Measurements from ENCODE around the gene ISOC2.
"Not testable (repeated sequence)": the region's sequence is repeated elsewhere in the genome, so short reads cannot be mapped to it uniquely, and the experiment has no call there.

Gene ISOC2, protein sequence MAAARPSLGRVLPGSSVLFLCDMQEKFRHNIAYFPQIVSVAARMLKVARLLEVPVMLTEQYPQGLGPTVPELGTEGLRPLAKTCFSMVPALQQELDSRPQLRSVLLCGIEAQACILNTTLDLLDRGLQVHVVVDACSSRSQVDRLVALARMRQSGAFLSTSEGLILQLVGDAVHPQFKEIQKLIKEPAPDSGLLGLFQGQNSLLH

DNA sequence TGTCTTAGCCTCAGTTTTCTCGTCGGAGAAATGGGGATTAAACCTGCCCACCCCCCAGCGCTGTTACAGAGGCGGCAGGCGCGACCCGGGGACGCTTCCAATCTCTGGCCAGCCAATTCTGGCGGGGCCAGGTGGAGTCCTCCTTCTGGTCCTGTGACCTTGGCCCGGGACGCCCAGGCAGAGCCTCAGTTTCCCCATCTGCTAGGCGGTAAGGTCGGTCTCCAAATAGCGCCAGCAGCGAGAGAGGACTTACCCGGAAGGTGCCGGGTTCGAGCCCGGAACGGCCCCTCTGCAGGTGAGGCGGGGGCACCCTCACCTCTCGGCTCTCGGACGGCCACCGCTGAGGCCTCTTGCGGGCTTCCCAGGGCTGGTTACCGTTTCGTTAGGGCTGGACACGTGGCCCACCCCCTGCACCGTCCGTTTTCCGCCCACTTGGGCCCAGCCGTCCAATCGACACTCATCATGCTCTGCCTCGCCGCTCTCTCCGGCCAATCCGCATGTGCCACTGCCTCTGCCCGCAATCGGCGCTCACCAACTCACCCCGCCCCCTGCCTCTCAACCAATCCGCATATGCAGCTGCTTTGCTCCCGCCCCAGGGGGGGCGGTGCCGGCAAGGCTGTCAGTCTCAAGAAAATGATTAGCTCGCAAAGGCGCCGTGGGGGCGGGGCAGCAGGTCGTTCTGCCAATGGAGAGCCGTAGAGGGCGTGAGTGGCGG lies at the start of gene ISOC2:
TSS of gene ISOC2 (minus strand) at position 384 of the 715 bp plus-strand sequence. CDS start 5,156 bp downstream, outside the sequence.
- DNase-seq = peak; percentile 80 to 93

DNA sequence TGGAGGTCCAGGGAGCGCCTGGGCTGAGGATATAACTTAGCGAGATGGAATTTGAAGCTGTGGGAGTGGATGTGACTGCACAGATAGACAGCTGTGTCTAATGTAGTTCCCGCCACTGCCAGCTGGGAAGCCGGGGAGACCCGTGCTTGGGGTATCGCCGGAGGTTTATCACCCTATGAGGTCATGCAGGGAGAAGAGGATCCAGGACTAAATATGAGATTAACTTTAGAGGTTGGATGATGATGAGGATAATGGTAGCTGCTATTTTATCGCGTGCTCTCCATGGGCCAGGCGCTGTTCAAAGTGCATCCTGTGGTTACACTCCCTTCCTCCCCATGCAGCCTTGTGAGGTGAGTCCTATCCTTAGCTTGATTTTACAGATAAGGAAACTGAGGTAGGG lies 46.7 kb upstream of the ISOC2 start:
- DNase-seq = no peak

DNA sequence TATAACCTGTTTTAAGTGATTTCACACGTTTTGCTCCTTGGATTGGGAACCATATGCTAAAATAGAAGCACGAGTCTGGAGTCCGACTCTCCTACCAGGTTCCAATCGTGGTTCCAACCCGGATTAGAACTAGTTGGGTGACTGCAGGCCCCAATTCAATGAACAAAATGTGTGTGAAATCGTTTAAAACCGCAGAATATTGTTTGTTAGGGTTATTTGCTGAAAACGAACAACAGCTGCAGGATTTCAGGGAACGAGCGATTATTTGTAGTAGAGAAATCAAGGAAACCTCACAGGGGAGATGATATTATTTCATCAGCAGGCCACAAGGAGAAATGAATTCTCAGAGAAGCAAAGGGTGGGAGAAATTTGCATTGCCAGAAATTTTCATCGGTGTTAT lies 43.5 kb upstream of the ISOC2 start:
- DNase-seq = no peak

DNA sequence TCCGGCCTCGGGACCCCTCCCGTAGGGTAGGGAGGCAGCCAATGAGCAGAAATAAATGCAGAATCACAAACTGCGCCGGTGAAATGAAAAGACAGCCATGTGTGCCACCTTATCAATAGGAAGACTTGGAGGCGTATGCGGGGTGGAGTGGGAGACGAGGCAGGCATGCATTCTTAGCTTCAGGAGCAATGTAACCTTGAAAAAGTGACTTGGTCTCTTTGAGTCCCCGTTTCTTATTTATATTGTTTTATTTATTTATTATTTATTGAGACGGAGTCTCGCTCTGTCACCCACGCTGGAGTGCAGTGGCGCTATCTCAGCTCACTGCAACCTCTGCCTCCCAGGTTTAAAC lies 42.8 kb upstream of the ISOC2 start:
- no peak for DNase-seq

DNA sequence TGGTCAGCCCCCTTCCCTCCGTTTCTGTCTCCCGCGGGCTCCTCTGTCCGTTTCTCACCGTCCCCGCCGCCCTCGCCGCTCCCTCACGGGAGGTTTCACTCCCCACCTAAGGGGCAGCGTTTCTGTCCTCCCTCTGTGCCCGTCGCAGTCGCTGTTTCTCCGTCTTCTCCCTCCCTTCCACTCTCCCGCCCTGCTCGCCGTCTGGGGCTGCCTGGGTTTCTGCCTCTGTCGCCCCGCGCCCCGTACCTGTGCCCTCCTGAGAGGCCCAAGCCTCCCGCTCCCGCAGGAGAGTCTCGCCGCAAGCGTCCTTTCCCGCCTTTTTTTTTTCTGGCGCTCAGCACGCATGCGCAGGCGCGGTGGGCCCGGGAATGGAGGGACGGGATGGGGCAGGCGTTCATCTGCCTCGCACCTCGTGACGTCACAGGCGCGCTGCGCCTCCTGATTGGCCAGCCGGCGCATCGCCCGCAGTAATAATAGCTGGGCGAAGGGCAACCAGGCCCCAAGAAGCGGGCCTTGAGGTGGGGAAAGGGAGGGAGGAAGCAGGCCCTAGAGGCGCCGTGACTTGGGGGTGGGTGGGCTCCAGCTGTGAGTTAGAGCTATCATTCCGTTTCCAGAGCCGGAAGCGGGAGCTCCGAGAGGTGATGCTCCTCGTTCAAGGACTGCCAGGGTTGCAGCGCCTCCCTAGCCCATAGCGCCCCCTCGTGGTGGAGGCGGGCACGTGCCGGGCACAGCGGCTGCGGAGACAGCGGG lies 42.2 kb upstream of the ISOC2 start:
- DNase-seq = peak; percentile 88 to 92

DNA sequence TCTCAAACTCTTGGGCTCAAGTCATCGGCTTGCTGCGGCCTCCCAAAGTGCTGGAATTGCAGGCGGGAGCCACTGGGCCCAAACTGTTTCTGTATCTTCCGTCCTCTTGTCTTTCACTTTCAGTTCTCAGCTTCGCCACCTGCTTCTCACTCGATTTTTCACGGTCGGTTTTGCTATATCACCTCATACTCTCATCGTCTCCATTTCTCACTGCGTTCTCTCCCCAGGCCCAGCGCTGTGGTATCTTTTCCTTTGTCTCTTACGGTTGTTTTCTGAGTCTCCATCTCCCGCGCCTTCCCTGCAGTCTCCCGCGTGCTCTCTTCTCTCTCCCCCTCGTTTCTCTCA lies 41.7 kb upstream of the ISOC2 start:
- DNase-seq = no peak

DNA sequence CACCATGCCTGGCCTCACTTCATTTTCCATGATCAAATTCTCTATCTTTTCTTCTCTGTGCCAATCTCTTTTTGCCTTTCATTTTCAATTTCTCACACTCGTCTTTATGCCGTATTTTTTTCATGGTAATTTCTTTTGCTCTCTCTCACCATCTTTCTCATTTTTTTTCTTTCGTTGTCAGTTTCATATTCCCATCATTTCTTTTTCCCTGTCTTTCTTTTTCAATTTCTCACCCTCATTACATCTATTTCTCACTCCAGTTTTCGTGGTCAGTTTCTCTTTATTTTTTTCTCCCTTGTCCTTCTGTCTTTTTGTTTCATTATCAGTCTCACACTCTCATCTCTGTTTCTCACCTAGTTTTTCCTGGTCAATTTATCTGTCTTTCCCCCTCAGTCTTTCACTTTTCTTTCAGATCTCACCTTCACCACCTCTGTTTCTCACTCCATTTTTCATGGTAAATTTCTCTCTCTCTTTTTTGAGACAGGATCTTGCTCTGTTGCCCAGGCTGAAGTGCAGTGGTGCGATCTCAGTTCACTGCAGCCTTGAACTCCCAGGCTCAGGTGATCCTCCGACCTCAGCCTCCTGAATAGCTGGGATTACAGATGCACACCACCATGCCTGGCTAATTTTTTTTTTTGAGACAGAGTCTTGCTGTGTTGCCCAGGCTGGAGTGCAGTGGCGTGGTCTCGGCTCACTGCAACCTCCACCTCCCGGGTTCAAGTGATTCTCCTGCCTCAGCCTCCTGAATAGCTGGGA lies 40.9 kb upstream of the ISOC2 start:
- no peak for DNase-seq

DNA sequence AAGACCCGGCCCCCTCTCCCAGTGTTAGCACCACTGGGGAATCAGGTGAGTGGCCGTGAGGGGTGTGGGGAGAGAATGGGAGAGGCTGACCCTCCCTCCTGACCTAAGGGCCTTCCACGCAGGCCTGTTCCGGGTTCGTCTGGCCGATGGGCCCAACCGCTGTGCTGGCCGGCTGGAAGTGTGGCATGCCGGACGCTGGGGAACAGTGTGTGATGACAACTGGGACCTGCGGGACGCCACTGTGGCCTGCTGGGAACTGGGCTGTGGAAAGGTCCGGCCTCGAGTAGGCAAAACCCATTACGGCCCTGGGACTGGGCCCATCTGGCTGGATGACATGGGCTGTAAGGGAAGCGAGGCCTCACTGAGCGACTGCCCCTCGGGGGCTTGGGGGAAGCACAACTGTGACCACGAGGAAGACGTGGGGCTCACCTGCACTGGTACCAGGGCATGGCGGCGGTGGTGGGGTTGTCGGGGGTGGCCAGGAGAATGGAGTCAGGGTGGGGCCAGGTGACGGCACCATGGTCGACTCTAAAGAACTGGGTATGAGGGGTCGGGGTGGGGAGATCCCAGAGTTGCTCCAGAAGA lies 39.0 kb upstream of the ISOC2 start:
- DNase-seq = no peak

DNA sequence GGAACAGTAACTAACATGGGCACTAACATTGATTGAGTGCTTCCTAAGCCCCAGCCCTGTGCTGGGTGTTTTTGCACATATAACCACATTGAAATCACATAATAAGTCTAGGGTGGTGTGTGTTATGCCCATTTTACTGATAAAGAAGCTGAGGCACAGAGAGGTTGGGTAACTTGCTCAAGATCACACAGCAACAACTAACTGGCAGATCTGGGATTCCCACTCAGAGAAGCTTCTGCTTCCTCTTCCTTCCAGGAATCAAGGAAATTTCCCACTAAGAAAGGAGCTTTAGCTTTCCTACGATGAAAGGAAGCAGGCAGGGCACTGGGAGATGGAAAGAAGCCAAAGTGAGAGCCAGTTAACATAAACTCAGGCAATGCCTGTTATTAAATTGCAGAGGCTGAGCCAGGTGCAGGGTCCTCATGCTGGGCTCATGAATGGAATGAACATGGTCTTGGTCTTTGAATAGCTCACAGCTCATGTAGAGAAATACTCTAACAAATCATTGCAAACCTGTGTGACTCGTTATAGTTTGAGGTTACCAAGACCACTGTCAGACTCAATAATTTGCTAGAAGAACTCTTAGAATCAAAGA lies 36.9 kb upstream of the ISOC2 start:
- no peak for DNase-seq

DNA sequence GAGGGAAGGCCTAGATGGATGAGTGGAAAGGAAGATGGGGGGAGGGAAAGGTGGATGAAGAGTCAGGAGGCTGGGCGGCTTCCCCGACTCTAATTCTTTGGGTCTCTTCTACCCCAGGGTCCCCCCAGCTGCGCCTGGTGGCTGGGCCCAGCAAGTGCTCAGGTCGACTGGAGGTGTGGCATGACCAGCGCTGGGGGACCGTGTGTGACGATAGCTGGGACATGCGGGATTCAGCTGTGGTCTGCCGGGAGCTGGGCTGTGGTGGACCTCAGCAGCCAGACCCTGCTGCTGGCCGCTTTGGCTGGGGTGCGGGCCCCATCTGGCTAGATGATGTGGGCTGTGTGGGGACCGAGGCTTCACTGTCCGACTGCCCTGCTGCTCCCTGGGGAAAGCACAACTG lies 36.3 kb upstream of the ISOC2 start:
- DNase-seq = no peak

DNA sequence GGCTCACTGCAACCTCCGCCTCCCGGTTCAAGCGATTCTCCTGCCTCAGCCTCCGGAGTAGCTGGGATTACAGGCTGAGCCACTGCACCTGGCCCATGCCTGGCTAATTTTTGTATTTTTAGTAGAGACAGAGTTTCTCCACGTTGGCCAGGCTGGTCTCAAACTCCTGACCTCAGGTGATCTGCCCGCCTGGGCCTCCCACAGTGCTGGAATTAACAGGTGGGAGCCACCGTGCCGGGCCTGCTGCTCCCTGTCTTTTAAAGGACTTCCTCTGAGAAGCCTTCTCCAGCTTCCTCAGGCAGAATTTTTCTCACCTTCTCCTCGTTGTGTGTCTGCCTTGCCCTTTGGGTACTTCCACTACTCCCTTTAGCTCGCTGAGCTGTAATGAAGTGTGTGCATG lies 35.4 kb upstream of the ISOC2 start:
- DNase-seq = not testable (repeated sequence)

DNA sequence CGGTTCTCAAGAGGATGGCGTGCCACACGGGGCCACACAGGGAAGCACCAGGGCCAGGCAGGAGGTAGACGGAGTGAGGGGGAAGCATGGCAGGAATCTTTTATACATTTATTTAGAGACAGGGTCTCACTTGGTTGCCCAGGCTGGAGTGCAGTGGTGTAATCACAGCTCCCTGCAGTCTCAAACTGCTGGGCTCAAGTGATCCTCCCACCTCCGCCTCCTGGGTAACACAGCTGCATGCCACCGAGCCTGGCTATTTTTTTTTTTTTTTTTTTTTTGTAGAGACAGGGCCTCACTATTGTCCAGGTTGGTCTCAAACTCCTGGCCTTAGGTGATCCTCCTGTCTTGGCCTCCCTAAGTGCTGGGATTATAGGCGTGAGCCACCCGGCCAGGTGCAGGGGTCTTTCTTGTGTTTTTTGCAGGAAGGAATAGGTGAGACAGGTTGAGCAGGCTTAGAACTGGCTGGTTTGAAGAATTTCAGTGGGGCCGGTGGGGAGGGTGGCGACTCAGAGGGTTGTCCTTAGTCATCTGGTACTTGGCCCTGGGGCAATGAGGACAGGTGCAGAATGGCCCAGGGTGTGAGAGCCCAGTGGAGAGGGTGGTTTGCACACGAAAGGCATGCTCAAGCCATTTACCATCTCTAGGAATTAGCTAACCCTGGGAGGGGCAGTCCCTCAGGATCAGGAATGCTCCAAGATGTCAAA lies 34.4 kb upstream of the ISOC2 start:
- DNase-seq = no peak

DNA sequence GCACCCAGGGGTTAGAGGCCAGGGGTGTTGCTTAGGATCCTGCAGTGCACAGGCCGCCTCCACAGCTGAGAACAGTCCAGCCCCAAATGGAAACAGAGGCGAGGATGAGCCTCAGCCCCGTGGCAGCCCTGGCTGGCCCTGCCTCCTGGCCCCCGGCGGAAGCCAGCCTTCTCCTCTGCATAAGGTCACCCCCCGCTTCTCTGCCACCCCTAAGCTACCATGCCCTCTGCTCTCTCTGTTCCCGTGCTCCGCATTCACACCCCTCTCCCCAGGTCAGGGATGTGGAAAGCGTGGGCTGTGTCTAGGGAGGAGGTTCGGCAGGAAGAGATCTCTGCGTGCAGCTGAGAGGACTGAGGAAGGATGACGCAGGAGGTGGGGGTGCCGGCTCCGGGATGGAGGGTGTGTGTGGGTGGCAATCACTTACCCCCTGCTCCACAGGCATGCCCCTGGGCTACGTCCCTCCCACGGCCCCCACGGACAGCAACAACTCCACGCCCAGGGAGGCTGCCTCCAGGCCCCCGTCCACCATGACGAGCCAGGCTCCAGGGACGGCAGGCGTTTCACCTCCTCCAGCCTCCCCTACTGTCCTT lies 32.8 kb upstream of the ISOC2 start:
- DNase-seq = no peak

DNA sequence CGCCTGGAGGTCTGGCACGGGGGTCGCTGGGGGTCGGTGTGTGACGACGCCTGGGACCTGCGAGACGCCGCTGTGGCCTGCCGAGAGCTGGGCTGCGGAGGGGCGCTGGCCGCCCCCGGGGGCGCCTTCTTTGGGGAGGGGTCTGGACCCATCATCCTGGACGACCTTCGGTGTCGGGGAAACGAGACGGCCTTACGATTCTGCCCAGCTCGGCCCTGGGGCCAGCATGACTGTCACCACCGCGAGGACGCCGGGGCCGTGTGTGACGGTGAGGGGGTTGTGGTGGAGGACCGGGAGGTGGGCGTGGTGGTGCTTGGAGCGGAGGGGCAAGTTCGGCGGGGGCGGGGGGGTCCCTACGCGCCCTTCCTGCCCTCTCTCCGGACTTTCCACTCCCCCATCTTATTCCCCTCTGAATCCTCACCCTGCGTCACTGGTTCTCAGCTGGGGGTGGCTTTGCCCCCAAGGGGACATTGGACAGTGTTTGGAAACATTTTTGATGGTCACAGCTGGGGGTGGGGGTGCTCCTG lies 32.3 kb upstream of the ISOC2 start:
- DNase-seq = no peak

DNA sequence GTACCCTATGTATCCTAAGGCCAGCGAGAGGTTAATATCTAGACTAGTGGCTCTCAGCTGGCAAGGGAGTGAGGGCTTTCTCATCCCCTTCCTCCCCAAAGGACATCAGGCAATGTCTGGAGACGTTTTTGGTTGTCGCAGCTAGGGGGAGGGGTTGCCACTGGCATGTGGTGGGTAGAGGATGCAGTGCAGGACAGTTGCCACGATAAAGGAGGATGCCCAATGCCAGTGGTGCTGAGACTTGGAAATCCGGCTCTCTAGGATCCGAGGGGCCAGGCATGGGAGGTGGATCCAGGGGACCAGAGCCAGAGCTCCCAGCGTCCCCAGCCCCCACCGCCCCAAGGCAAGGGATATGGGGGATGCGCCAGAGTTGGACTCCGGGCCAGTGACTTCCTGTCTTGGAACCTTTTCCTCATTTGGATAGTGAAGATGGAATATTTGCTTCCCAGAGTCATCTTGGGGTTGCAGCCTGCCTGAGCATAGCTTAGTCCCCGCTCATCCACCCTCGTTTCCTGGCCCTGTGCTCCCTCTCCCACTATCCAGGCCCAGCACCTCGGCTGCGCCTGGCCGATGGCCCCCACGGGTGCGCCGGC lies 31.7 kb upstream of the ISOC2 start:
- DNase-seq = no peak

DNA sequence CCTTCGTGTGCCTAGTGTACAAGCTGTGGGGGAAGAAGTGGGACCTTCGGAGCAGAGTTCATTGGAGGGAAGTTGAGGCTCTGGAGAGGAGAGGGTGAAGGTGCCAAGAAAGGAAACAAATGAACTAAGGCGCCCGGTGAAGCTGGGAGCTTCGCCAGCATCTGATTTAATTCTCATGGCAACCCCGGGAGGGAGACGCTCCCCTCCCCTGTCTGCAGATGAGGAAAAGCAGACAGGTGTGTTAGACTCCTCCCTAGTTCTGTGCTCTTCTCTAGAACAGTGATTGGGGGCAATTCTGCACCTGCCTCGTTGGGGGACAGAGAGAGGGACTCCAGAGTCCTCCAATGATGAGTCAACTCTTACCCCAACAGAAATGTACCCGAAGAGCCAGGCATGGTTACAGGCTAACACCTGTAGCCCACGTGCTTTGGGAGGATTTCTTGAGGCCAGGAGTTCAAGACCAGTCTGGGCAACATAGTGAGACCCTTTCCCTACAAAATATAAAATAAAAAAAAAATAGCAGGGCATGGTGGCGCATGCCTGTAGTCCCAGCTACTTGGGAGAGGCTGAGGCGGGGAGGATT lies 31.0 kb upstream of the ISOC2 start:
- no peak for DNase-seq

DNA sequence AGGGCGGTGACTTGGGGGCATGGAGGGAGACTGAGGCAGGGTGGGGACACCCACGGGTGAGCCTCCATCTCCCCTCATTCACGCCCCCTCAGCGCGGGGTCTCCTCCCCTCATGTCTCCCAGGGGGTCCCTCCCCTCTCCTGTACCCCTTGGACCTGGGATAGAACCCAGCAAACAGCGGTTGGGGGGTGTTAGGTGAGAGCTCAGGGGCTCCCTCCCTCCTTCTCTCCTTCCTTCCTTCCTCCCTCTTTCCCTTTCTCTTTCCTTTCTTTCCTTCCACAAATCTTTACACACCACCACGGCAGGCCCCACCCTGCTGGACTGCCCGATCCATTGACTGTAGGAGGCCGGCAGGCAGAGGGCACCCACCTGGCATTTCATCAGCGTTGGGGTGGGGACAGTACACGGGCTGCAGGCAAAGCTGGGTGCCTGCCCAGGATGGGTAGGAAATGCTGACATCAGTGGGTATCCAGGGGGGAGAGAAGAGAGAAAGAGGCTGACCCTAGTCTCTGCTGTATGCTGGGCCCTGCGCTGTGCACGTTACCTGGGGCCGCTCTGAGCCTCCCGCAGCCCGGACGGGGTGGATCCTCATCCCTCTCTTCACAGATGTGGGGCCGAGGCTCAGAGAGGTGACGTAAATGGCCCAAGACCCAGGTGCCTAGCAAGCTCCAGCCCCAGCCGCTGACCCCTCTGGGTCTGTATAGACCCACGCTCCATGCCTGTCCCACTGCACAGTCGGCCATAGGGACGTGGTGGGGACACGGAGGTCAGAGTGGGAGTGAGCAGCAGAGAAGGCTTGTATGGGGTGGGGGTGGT lies 30.3 kb upstream of the ISOC2 start:
- no peak for DNase-seq

DNA sequence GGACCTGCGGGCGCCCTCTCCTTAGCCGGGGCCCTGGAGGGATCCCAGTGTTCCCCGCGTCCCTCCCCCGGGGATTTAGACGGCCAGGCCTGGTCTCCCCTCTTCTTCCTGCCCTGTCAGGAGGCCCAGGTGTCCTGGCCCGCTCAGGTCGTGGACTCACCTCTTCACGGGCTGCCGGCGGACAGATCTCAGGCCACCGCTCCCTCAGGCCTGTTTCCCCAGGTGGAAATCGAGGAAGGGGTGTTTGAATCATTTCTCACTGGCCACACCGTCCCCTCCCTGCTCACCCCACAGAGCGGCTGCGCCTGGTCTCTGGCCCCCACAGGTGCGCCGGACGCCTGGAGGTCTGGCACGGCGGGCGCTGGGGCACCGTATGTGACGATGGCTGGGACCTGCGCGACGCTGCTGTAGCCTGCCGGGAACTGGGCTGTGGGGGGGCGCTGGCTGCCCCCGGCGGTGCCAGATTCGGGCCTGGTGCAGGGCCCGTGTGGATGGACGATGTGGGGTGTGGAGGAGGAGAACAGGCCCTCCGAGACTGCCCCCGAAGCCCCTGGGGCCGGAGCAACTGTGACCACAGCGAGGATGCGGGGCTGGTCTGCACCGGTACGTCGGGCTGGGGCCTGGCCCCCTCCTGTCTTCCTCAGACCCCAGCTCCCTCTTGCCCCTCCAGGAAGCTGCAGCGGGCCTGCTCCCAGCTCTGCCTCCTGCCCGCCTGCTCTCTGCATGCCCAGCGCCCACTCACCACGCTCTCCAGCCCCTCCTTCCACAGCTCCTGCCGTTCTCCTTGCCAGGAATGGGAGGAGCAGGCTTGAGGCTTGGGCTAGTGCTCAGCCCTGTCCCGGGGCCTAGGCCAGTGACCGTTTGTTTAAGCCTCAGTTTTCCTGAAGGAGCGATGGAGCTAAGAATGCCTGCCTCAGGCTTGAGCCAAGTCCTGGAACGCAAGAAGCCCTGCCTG lies 29.3 kb upstream of the ISOC2 start:
- no peak for DNase-seq
